AG09309 (cell line): ENCODE data around the gene ZNF521.

ENCODE experiments used
- DNase-seq: peaks from one replicate; pipeline ENCODE4 v3.0.0-alpha.2; 2010; ENCODE audit warnings: low read depth
- H3K4me3 ChIP-seq: 2 replicates; pipeline ENCODE4 v1.5.1; 2011; ENCODE audit warnings: mild to moderate bottlenecking, low read depth, low read length, moderate library complexity; ENCODE audit not compliant: control insufficient read depth
- TF ChIP-seq, protein P1 (sequence below): IDR thresholded peaks from 2 replicates; pipeline ENCODE4 v1.5.1; 2011; ENCODE audit warnings: mild to moderate bottlenecking, low read depth, low read length, inconsistent platforms; ENCODE audit not compliant: insufficient read depth, control insufficient read depth; ENCODE audit errors: missing control alignments

The ZNF521 gene

GRCh38 chr18:25102662-25103061, 249.3 kb downstream of the ZNF521 start:
- no peak overlapping the region for H3K4me3 ChIP-seq
- TF ChIP-seq, protein P1, sequence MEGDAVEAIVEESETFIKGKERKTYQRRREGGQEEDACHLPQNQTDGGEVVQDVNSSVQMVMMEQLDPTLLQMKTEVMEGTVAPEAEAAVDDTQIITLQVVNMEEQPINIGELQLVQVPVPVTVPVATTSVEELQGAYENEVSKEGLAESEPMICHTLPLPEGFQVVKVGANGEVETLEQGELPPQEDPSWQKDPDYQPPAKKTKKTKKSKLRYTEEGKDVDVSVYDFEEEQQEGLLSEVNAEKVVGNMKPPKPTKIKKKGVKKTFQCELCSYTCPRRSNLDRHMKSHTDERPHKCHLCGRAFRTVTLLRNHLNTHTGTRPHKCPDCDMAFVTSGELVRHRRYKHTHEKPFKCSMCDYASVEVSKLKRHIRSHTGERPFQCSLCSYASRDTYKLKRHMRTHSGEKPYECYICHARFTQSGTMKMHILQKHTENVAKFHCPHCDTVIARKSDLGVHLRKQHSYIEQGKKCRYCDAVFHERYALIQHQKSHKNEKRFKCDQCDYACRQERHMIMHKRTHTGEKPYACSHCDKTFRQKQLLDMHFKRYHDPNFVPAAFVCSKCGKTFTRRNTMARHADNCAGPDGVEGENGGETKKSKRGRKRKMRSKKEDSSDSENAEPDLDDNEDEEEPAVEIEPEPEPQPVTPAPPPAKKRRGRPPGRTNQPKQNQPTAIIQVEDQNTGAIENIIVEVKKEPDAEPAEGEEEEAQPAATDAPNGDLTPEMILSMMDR = no peak
- no peak for DNase-seq

DNA sequence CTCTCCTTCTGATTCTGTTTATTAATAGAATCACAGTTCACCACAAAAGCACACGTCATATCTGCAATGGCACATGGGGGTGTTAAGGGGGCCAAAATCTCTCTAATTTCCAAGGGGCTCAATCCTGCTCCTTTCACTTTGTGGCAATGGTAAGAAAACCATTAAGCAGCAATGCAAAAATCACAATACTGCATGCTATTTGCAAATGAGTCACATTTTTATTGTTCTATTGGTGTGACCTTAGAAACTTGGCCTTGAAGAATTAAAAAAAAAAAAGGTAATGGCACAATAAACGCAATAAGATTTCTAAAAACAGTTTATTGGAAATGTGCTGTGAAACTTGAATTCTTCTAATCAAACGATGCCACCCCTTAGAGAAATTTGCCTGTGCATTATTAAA, 251.5 kb downstream of the ZNF521 start:
- H3K4me3 ChIP-seq = no peak overlapping the region
- no peak for DNase-seq
- TF ChIP-seq, protein P1 = no peak

DNA sequence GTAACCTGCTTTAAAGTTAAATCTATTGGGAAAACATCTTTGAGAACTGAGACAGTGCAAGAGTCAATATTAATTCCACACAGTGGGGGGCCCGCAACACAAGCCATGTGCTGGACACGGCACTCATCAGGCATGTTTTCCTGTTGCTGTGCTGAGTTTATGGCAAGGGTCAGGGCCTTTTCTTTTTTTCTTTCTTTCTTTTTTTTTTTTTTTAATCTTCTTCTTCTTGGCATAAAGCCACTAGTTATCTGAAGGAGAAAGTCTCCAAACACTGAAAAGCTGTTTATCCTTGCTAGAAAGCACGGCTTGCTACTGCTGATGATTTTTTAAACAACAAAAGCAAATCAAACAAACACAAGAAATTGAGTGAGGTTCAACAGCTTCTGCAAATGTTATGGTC, 252.1 kb downstream of the ZNF521 start:
- TF ChIP-seq, protein P1 = no peak
- no peak for DNase-seq
- no peak overlapping the region for H3K4me3 ChIP-seq

GRCh38 chr18:25097569-25098056, 254.4 kb downstream of the ZNF521 start:
- TF ChIP-seq, protein P1 = no peak
- DNase-seq = no peak
- H3K4me3 ChIP-seq = no peak overlapping the region

DNA sequence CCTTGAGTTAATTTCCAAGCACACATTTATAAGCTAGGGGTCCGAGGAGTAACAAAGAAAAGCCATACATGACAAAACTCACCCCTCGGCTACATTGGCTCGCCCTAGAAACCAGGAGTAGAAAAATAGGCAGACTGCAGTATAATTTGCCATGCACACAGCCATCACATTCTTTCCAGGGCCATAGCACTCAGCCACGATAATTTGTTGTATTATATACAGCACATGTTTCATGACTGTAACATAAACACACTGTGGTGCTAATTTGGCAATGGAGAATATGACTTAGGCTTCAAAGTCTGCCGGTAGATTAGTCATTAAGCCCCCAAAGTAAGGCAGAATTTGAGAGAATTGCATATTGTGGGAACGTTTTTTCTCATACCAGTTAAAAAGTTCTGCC, 254.9 kb downstream of the ZNF521 start:
- TF ChIP-seq, protein P1 = no peak
- no peak overlapping the region for H3K4me3 ChIP-seq
- no peak for DNase-seq

DNA sequence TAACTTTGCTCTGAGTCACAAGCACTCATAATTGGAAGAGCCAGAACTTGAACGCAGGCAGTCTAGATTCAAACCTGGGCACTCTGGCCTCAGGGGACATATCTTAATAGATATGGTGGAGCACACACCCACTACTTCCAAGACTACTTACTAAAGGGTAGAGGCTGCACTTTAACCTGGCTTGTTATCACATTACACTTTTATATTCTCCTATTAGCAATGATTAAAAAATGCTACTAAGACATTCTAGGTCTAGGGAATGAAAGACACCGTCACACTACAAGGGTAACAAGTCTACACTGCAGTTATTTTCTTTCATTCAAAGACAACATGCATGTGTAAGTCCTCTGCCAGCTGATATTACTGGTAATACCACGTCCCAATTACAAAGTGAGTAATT, 258.8 kb downstream of the ZNF521 start:
- no peak overlapping the region for H3K4me3 ChIP-seq
- TF ChIP-seq, protein P1 = no peak
- DNase-seq = no peak

DNA sequence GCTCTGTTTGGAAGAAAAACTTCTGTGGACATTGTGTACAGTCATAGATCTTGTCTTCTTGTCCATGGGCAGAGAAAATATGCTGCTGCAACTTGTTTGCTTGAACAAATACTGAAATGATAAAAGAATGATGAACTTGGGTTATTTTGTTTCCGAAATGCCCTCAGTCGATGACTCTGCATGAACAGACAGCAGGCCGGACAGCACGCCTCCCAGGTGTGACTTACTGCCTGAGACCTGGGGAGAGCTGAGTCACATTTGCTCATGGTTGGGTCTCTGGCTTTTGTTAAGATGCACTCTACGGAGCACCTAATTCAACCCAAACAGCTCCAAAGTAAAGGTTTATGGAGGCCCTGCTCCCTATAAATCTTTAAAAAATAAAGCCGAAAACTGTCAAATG, 262.5 kb downstream of the ZNF521 start:
- no peak for DNase-seq

More for the DNA sequence above, 262.5 kb downstream of the ZNF521 start:
- TF ChIP-seq, protein P1 = no peak
- H3K4me3 ChIP-seq = no peak overlapping the region
